HG03095 (cell line): ENCODE results near the gene RASAL1.

Experiments
- ATAC-seq: cut with Tn5 transposase; IDR thresholded peaks from one replicate; pipeline ENCODE4 v1.9.1; 2021; ENCODE audit warnings: moderate library complexity; ENCODE audit not compliant: unreplicated experiment

Gene RASAL1

GRCh38 chr12:113061061-113061694 is 74.4 kb downstream of the RASAL1 start:
- ATAC-seq = no peak

GRCh38 chr12:113060336-113060960 is 75.1 kb downstream of the RASAL1 start:
- no peak for ATAC-seq

- no peak for ATAC-seq
These were observed 76.4 kb downstream of the RASAL1 start for GRCh38 chr12:113059071-113059595.

GRCh38 chr12:113058553-113058952 is 77.0 kb downstream of the RASAL1 start:
- no peak for ATAC-seq

- ATAC-seq = no peak
These were observed 77.7 kb downstream of the RASAL1 start for GRCh38 chr12:113057565-113058485.

GRCh38 chr12:113056631-113057488 is 78.7 kb downstream of the RASAL1 start, which contains the start of gene DTX1:
DTX1 (plus strand) TSS chr12:113056730; CDS start chr12:113058193, 1,463 bp downstream.
- no peak for ATAC-seq

GRCh38 chr12:113056381-113056630 is 79.3 kb downstream of the RASAL1 start:
- no peak for ATAC-seq

- no peak for ATAC-seq
These were observed 79.8 kb downstream of the RASAL1 start for GRCh38 chr12:113055594-113056380.

GRCh38 chr12:113054948-113055486 is 80.5 kb downstream of the RASAL1 start:
- ATAC-seq = no peak

- no peak for ATAC-seq
These were observed 83.2 kb downstream of the RASAL1 start for GRCh38 chr12:113052326-113052725.

- ATAC-seq = no peak
These were observed 83.8 kb downstream of the RASAL1 start for GRCh38 chr12:113051759-113052158.

- no peak for ATAC-seq
These were observed 84.8 kb downstream of the RASAL1 start for GRCh38 chr12:113050795-113051194.

GRCh38 chr12:113049976-113050742 is 85.4 kb downstream of the RASAL1 start:
- ATAC-seq = no peak
